Cardiac septum (tissue), 1 donor: ENCODE data around the gene PSEN2. TPM values are rescaled to one million over a fixed set of nuclear protein-coding genes. Genes with fewer than 3 reads are reported as not detected.

Experiments
- DNase-seq: peaks from one replicate; pipeline ENCODE4 v3.0.0-alpha.2; 2020; ENCODE audit warnings: low spot score
- intact Hi-C: fragments of 100-400 bp; cut with DNase I; formaldehyde crosslinking; loops from one replicate; pipeline ENCODE4 v1.14.0; 2022
- total RNA-seq: library from RNA; stranded (reverse); fragmentation: NEBNext Ultra II Directional; extraction: Animal tissue kit (Norgen Biotek cat#: 25700); gene quantifications from one replicate; pipeline ENCODE4 v1.2.1, GENCODE V29; 2021
- donor health status: DM: no; HTN: no; CAD: no.

PSEN2 gene
- total RNA-seq, 1 donor from 2014 or later: 21.5 TPM

DNA sequence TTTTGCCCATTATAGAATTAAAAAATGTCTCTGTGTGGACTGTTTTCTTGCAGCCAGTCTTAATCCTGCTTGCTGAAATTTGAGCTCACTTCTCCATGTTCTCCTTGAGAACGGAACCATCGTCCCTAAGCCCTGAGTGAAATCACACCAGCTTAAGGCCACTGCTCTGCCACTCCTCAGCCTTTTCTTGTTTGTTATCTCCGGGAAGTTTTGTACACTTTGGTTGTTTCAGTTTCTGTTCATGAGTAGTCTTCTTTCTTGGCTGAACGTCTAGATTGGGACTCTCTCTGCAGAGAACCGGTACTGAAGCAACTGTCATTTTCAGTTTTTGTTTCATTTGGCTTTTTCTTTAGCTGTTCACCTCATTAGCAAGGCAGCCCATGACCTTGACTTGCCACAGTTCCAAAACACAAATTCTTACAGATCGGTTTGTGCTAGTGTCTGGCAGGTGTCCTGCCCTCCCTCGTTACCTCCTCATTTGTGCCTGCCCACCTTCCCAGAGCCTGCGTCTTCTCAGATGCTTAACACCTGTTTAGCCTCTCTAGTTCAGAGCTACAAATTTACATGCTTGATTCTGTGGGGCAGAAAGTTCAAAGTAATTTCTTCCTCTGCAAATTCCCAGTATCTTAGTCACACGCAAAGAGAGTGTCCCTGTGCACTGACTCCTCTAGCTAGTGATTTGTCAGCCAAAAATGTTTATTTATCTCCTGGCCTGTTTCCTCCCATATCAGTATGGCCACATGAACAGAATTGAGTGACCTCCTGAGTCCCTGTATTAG, 12.4 kb downstream of the PSEN2 start:
- intact Hi-C loops: no loop called here
- DNase-seq: peak; percentile 61

DNA sequence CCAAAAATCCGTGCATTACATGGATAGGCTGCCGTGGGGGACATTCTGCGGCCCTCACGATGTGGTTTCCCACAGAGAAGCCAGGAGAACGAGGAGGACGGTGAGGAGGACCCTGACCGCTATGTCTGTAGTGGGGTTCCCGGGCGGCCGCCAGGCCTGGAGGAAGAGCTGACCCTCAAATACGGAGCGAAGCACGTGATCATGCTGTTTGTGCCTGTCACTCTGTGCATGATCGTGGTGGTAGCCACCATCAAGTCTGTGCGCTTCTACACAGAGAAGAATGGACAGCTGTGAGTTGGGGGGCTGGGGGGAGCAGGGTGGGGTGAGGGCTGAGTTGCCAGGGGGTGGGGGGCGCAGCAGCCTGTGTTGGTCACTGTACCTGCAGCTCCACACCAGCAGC, 13.2 kb downstream of the PSEN2 start:
- intact Hi-C loops: no loop called here
- DNase-seq: peak; percentile 68

DNA sequence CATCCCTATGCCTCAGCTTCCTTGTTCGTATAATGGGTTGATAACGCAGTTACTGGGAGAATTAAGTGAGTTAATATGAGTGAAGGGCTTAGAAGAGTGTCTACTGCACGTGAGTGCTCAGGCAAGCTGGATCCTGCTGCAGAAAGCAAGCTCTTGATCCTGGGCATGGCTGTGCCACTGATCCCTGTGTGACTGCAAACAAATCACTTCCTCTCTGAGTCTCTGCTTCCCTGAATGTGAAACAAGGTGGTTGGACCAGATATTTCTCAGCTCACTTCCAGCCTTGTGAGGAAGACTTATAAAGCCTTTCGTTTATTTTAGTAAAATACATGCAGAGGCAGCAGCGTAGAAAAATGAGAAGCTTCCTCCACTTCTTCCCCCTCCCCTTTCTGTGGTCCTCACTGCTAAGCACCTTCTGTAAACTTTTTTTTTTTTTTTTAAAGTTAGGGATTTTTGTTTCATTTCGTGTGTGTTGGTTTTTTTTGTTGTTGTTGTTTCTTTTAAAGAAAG, 13.8 kb downstream of the PSEN2 start:
- DNase-seq: no peak
- intact Hi-C loops: no loop called here

DNA sequence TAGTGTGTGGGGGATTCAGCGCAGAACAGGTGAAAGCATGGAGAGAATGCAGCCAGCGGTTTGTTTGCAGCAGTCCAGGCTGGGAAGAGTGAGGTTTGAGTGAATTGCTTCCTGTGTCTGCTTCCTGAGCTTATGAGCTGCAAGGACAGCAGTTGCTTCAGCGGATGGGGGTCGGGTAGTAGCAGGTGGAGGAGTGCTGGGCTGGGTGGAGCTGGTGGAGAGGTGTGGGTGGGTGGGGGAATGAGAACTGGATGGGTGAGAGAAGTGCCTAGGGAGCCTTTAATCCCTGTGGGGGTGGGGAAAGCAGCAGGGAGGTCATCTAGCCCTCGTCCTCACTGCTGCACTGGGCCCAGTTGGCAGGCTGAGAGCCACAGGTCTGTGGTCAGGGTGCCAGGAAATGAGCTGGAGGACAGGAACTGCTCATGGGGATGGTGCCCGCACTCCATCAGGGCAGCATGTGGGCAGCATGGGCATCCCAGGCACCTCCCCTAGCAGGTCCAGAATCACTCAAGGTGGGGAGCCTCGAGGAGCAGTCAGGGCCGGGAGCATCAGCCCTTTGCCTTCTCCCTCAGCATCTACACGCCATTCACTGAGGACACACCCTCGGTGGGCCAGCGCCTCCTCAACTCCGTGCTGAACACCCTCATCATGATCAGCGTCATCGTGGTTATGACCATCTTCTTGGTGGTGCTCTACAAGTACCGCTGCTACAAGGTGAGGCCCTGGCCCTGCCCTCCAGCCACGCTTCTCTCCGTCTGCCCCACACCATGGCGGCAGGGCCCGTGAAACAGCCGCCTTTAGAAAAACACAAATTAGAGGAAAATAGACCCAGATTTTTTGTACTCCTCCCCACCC, 14.8 kb downstream of the PSEN2 start:
- intact Hi-C loops: no loop called here
- DNase-seq: peak; percentile 61

DNA sequence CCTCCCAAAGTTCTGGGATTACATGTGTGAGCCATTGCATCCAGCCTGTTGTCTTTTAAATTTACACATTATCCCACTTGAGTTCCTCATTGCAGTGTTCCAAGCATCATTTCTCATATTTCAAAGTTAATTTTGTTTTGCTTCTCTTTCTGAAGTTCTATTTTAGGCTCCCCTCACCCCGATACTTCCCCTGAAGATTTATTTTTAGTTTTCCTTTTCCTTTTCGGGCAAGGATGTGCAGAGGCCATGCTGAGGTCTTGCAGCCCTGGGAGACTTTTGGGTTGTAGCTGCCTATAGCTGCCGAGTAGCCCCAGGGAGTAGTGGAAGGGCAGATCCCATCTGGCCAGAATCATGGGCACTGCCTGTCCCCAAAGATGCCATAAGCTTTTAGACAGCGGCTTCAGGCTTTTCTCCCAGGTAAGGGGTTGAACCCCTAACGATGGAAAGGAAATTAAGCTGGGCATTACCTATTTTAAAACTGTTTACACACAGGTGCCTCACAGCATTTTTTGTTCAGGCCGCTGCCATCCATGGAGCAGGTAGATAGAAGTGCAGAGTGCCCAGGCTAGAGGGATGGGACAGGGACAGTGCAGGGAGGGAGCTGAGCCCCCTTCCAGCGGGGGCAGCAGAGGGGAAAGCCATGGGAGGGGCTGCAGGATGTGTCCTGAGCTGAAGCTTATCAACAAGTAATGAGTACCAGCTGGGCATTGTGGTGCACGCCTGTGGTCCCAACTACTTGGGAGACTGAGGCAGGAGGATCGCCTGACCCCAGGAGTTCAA, 15.9 kb downstream of the PSEN2 start:
- intact Hi-C loops: no loop called here
- peak; percentile 29 for DNase-seq

DNA sequence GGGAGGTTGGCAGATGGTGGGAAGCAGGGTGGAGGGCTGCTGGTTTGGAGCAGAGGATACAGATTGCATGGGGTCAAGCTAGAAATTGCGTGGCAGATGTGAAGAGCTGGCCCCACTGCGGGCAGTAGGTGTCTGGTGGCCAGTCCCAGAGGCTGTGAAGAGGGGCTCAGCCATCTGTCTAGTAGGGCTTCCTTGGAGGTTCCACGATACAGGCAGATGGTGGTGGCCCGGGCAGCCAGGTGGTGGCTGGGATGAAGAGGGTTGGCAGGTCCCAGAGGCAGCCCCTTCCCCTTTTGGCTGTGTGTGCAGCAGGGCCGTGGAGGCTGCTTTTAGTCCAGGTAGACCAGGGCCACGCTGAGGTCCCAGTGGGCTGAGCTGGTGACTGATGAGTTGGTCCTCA, 16.6 kb downstream of the PSEN2 start:
- intact Hi-C loops: no loop called here
- DNase-seq: peak; percentile 61

DNA sequence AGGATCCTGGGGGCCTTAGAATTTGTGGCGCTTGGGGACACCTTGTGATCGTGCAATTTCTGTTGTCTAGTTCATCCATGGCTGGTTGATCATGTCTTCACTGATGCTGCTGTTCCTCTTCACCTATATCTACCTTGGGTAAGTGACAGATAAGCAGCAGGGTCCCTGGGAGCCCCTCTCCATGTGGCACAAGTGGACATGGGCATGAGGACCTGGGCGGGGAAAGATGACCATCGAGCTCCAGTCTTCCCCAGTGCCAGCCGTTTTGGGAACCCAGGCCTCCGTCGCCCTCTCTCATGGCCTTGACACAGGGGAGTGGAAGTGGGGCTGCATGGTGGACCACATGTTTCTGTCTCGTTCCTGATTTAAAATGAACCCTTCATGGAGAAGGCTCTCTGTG, 17.6 kb downstream of the PSEN2 start:
- peak; percentile 57 for DNase-seq
- intact Hi-C loops: no loop called here

DNA sequence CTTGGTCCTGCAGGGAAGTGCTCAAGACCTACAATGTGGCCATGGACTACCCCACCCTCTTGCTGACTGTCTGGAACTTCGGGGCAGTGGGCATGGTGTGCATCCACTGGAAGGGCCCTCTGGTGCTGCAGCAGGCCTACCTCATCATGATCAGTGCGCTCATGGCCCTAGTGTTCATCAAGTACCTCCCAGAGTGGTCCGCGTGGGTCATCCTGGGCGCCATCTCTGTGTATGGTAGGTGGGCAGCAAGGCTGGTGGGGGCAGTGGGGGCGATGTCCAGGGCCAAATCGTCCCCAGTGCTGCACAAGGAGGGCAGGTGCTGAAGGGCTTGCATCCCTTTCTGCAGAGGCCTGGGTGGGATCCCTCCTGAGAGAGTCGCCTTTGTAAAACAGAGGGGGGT, 18.4 kb downstream of the PSEN2 start:
- intact Hi-C loops: no loop called here
- peak; percentile 43 for DNase-seq

DNA sequence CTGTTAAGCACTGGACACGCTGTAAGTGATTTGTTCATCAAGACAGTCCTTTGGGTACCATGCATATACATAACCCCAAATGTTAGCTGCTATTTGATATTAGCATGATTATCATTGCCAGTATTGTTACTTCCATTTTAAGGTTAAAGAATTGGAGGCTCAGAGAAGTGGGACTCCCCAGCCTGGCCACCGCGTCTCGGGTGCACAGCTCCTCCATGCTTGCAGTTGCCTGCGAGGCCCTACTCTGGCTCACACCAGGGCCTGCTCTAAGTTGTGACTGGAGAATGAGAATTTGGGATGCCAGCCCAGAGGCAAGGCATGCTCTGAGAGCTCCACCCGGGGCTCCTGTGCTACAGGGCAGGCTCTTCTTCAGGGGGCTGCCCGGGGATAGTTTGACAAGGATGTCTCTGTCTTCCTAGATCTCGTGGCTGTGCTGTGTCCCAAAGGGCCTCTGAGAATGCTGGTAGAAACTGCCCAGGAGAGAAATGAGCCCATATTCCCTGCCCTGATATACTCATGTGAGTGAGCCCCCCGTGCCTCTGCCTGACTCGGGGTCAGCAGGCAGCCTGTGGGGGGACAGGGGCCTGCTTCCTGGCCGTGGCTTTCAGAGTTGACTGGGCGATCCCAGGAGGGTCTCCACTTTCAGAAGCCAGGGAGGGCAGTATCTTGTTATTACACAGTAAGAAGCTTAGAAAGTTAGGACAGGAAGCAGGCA, 19.4 kb downstream of the PSEN2 start:
- intact Hi-C loops: no loop called here
- peak; percentile 66 for DNase-seq

DNA sequence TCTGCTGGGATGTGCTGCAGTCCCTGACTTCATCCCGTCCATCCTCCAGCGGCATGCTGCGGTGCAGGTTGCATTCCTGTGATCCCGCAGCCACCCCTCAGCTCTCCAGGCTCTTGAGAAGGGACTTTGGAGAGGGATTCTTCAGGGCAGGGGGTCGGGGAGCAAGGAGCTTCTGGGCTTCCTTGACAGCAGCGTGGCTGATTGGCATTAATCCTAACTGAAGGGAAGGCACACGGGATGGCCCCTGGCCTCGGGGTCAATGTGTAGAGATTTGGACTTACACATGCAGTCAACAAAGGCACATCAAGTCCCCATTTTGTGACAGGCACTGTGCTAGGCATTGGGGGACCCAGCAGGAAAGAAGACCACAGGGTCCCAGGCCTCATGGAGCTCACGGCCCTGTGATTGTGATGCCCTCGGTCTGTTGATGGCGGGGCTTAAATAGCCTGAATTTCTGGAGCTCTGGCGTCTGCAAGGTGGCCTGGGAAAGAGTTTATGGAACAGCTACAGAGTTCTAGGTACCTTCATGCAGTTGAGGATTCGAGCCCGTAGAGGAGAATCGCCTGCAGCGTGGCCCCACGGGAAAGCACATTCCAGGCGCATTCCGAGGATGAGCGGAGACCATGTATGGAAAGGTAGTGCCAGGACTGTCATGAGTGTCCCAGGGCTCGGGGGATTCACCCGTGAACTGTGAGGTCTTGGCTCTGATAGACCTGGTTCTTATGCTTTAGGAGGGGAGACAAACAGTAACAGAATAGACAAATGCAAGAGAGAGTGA, 20.1 kb downstream of the PSEN2 start:
- DNase-seq: peak; percentile 72
- intact Hi-C loops: no loop called here

DNA sequence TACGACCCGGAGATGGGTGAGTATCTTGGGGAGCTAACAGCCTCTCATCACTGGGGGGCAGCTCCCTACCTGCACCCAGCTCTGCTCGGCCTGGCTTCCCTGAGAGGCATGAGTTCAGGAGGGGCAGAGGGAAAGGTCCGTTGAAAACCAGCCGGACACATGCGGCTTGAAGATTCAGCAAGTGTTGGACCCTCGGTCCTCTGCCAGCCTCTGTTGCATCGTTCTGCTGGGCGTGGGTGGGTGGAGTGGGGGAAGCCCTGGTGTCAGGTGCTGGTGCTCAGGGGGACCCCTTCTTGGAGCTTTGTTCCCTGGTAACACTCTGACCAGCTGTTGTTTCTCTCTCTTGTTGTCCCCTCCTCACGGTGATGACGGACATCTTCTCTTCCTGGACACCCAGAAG, 20.9 kb downstream of the PSEN2 start:
- intact Hi-C loops: no loop called here
- DNase-seq: peak; percentile 75

DNA sequence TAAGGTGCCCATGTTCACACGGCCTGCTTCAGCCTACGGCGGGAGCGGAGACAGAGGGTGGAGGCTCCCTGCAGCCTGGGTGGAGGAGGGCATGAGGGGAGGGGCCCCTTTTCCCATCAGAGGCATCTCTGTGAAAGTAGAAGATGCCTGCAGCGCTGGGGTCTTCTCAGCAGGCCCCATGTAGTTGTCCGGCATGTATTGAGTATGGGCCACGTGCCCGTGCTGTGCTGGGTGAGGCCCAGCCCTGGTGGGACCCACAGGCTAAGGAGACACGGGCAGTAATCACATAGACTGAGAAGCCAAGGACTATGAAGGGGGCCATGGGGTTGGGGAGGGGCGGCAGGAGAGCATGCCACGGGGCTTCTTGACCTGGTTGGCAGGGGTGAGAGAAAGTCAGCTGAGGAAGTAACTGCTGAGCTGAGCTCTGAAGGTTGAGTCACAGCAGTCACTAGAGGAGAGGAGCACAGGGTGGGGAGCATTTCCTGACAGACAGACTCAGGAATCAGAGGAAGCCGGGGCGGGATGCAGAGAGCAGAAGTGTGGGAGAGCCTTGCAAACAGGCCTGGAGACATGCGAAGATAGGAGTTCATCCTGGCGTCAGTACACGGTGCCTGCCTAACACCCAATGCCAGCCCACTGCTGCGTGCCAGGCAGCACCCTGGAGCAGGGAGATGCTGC, 21.6 kb downstream of the PSEN2 start:
- peak; percentile 73 for DNase-seq
- intact Hi-C loops: no loop called here

DNA sequence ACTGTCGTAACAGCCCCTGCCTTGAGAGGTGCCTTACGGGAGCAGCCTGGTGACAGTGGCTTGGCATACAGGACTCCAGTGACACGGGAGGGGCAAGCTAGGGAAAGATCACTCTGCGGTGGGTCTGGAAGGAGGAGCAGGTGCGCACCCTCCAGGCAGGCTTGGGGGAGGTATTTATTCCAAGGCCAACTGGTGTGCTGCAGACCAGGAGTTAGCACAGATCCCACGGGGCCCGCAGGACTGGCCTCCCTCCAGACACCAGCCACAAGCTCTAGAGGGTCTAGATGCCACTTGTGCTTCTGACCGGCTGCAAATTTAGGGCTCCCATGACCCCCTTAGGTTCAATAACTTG, 22.1 kb downstream of the PSEN2 start:
- DNase-seq: no peak
- intact Hi-C loops: no loop called here

DNA sequence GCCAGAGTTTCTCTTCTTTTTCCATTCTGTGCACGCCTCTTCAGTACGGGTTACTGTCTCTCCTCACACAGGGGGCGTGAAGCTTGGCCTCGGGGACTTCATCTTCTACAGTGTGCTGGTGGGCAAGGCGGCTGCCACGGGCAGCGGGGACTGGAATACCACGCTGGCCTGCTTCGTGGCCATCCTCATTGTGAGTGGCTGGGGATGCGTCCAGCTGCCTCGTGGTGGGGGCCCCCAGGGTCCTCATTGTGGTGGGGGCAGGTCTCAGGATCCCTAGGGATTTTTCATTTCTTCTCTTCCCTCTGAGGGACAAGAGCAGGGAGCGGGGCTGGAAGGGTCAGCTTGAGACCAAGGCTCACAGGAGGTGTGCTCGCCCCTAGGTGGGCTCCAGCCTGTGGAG, 23.5 kb downstream of the PSEN2 start:
- DNase-seq: peak; percentile 63
- intact Hi-C loops: no loop called here

DNA sequence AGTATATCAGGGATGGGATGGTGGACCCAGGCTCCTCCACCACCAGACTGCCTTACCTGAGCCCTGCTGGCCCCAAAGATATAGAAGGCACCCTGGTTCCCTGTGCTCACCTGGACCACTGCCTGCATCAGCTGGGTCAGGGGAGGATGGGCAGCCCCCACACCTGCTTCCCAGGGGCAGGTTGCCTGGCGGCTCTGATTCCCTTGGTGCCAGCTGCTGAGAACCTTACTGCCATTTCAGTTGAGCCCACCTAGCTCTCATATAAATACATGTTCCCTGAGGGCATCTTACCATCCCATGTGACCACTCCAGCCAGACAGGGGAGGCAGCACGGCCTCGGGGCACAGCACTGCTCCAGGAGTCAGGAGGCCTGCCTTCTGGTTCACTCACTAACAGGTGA, 24.4 kb downstream of the PSEN2 start:
- intact Hi-C loops: no loop called here
- DNase-seq: peak; percentile 58

DNA sequence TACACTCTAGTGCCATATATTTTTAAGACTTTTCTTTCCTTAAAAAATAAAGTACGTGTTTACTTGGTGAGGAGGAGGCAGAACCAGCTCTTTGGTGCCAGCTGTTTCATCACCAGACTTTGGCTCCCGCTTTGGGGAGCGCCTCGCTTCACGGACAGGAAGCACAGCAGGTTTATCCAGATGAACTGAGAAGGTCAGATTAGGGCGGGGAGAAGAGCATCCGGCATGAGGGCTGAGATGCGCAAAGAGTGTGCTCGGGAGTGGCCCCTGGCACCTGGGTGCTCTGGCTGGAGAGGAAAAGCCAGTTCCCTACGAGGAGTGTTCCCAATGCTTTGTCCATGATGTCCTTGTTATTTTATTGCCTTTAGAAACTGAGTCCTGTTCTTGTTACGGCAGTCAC, 25.2 kb downstream of the PSEN2 start:
- intact Hi-C loops: no loop called here
- peak; percentile 46 for DNase-seq

DNA sequence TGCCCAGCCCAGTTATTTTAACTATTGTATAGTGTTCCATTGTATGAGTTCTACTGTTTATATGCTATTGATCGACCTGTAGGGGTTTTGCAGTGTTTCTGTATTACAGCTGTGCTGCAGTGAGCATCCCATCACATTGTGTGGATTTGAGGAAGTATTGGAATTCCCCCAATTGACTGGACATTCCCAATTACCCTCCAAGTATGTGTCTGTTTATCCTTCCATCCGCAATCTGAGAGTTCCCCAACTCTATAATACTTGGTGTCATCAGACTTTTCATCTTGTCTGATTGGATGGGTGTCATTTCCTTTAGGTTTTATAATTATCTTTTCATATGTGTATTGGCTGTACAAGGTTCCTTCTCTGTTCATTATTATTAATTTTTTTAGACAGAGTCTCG, 27.8 kb downstream of the PSEN2 start:
- intact Hi-C loops: no loop called here
- no peak for DNase-seq

DNA sequence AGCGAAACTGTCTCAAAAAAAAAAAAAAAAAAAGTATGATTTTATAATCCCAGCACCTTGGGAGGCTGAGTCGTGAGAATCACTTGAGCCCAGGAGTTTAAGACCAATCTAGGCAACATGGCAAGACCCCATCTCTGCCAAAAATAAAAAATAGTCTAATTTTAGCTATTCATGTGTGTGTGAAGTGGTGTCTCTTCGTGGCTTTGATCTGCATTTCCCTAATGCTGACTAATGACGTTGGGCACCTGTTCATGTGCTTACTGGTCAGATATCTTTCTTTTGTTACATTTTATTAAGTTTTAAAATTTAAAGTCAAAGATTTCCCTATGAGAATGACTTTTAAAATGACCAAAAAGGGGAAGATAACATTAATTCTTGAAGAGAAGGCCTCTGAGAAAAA, 31.0 kb downstream of the PSEN2 start:
- intact Hi-C loops: no loop called here
- DNase-seq: no peak
